Stimulated activated CD4-positive, alpha-beta T cell treated with anti-CD3 and anti-CD28 coated beads, Interleukin-4, amount 100 ng/mL, for 1 hour (primary cell): ENCODE measurements around the gene FZD4.
"Not testable (repeated sequence)": the region's sequence is repeated elsewhere in the genome, so short reads cannot be mapped to it uniquely, and the experiment has no call there.

Experiments used
- DNase-seq: peaks from one replicate; pipeline ENCODE4 v3.0.0-alpha.2; 2020

FZD4 gene

GRCh38 chr11:86937193-86937806 is 17.9 kb downstream of the FZD4 start:
- not testable (repeated sequence) for DNase-seq

- no peak for DNase-seq
Measured at GRCh38 chr11:86934926-86935579, 20.1 kb downstream of the FZD4 start.

DNA sequence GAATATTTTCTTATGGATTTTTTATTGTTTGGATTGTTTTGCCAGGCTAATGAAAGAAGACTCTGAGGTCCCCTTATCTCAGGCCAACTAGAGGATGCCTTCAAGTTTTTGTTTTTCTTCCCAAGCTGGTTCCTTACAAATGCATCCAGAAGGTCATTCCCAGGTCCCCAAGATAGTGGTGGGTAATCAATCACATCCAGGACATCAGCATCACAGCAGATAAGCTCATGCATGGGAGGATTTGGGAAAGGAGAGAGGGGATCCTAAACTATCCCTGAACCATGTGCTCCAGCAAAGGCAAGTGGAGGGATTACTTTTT is 20.7 kb downstream of the FZD4 start:
- DNase-seq = no peak

- DNase-seq = no peak
Measured at GRCh38 chr11:86933891-86934581, 21.2 kb downstream of the FZD4 start.

DNA sequence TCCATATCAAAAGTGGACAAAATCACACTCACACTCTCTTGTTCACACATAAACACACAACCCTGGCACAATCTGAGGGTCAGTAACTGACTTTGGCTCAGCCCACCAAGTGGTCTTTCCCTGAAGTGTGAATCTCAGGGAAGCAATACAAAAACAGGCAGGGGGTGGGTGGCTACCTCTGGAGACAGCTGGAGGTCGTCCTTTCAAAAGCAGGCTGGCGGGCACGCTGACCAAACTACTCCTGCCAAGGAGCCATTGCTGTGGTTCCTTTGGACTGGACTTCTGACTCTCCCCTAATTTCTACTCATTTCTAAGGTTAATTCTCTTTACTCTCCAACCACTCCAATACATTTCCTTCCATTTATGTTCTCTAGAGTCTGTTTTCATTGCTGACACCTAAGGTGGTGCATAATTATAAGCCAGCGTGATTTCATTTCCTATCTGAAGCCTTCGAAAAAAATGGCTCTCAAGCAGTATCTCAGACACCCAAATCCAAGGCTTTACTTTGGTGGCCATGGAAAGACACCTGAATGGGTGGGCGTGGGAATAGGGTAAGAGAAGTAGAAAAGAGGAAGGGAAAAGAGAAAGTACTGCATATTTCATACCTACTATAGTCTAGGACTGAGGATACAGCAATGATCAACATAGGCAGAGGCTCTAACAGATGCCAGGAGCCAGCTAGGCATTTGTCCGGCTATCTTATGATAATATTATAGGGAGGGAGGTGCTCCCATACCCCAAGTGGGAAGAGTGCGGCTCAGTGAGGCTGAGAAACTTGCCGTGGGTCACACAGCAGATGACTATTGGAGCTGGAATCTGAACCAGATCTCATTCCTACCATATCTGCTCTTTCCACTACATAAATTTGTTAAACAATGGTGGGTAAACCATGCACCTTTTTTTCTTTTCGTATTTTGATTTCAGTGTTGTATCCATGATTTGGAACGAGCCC is 22.0 kb downstream of the FZD4 start:
- DNase-seq = no peak

GRCh38 chr11:86932259-86932585 is 23.0 kb downstream of the FZD4 start:
- DNase-seq = no peak

DNA sequence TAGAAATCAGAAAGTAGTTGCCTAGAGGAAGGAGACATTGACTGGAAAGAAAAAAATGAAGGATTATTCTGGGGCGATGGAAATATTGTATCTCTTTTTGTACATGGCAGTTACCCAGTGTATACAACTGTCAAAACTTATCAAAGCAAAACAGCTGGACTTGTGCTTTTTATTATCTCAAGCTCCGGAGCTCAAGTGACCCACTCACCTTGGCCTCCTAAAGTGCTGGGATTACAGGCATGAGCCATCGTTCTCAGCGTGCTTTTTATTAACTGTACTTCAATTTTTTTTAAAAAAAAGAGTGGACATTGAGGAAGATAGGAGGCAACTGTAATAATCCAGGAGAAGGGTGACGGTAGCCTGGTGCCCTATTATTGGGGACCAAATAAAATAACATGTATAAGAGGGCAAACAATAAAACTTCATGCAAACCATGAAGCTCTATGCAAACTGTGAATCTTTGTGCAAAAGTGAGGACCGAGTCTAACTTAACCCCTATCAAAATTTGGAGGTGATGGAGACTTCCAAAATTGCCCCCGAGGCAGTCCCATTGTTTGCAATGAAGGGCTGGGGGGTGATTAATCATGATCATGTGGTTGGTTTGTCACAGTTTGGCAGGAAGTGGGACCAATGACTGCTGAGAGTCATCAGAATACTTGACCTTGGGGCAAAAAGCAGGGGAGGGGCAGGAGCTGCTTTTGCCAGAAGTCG is 23.5 kb downstream of the FZD4 start:
- DNase-seq = no peak

DNA sequence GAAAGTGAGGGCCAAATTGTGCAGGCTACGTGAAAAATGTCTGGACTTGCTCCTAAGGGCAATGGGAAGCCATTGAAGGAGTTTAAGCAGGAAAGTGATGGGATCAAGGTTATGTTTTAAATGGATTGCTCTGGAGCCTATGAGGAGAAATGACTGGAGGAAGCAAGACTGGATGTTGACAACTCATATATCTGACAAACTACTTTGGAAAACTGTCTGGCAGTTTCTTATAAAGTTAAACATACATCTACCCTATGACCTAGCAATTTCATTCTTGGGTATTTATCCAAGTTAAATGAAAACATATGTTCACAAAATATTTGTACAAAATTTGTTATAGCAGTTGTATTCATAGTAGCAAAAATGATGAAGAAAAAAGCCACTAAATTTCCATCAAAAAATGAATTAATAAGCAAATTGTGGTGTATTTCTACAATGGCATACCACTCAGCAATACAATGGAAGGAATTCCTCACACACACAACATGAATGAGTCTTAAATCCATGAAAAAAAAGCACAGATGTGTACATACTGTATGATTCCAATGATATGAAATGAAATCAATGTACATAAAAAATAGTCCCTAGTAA is 24.1 kb downstream of the FZD4 start:
- DNase-seq = no peak

GRCh38 chr11:86926975-86927374 is 28.2 kb downstream of the FZD4 start:
- DNase-seq = no peak

GRCh38 chr11:86923999-86924766 is 31.0 kb downstream of the FZD4 start:
- DNase-seq = no peak

- no peak for DNase-seq
Measured at GRCh38 chr11:86922225-86922624, 33.0 kb downstream of the FZD4 start.

- no peak for DNase-seq
Measured at GRCh38 chr11:86919557-86920210, 35.5 kb downstream of the FZD4 start.

DNA sequence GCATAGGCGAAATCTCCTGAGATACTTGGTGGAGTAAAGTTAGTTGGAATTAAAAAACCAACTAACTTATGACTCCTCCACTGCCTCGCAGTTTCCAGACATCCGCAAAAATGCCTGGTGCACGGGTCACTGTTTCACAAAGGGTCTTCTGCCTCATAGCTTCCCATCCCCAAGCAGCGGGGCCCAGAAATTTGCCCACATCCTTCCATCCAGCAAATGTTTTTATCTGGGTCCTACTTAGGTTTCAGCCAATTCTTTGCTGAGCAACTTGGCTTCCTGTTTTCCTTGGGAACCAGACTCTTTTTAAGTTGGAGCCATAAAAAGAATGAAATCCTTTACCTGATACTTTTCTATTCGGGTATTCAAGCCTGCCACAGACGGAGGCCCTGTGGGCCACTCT is 36.2 kb downstream of the FZD4 start:
- DNase-seq = no peak

- DNase-seq = no peak
Measured at GRCh38 chr11:86918496-86918895, 36.7 kb downstream of the FZD4 start.

- DNase-seq = no peak
Measured at GRCh38 chr11:86917589-86917988, 37.6 kb downstream of the FZD4 start.

DNA sequence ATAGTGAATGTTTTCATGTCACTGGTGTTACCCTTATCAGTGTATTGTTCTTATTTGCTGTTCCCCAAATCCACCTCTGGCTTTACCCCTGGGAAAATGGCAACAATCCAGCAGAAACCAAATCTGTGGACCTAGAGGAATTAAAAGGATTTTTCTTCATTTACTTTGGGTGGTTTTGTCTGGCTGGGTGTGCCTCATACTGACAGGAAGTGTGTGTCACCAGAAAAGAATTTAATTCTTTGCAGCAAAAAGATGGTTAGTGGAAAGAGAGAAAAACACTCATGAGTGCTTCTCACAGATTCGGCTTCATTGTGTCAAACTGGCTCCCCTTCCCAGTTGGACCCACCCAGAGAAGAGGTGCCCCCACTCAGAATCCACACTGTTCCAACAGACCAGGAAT is 38.9 kb downstream of the FZD4 start:
- no peak for DNase-seq

- not testable (repeated sequence) for DNase-seq
Measured at GRCh38 chr11:86915850-86916249, 39.3 kb downstream of the FZD4 start.

DNA sequence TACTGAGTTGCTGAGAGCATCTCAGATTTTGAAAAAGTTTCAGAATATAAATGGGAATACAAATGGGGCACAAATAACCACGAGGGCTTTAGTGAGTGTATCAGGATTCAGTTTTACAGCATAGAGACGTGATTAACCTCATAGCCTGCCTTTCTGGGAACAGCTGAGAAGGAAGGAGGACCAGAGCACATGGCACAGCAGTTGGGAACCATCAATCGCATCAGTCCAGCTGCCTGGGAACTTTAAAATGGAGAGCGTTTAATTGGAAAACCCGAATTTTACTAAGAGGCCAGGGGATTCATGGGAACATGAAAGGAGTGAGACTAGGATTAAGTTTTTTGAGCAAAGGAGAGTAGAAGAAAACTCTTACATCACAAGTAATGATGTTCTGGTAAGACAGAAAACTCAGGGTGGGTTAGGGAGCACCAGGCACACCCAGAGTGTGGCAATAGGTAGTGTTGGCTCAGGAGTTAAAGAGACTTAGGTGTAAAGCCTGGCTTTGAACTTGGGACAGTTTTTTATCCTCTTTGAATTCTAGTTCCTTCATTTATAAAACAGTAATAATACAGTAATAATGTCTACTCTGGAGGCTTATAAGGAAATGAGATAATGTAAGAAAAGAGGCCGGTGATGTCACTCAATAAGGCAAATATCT is 40.2 kb downstream of the FZD4 start:
- DNase-seq = no peak

DNA sequence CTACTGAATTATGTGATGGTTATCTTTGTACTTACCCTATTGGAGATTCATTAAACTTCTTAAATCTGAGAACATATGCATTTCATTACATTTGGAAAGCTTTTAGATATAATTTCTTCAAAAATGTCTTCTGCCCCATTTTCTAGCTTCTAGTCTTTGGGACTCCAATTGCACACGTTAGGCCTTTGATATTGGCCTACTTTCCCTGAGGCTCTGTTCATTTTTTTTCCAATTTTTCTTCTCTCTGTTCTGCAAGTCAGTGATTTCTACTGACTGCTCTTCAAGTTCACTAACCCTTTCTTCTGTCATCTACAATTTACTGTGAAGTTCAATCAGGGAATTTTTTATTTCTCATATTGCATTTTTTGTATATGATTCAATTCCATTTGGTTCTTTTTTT is 43.0 kb downstream of the FZD4 start:
- no peak for DNase-seq

DNA sequence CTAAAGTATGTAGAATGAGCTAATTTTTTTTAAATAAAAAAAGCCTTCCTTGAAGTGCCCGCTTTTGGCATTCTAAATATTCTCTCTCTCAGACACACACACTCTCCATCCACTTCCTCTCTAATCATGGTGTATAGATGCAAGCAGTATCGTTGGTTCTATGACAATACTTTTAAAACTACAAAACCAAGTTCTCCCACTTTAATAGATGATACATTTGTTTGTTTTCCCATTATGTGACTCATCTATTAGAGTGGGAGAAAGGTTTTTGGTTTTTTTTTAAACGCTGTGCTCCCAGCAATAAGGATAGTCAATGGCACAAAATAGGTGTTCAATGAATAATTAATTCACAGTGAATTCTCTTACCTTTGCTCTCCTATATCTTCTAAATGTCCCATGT is 44.6 kb downstream of the FZD4 start:
- DNase-seq = no peak

DNA sequence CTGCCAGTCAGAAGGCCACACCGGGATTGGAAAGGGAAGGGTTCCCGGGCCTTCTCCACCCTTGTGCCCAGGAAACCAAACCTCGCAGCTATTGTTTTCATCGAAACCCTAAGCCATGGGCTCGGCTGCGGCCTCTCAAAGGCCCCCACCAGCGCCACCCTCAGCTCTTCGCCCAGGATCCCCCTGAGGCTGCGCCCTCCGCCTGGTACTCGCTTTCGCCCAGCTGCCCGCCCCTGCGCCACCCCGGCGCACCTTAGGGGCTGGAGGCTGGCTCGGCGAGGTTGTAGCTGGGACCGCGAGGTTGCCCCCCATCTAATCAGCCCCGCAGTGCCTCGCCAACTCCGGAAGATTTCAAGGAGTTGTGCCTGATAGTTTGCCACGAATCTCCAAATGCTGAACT is 49.0 kb downstream of the FZD4 start:
- no peak for DNase-seq
